HG03439 (cell line): ENCODE measurements around the gene JMJD6.
A peak's percentile ranks its signal among the peaks of the same experiment; 100 is the strongest.
"Not testable (repeated sequence)": the region's sequence is repeated elsewhere in the genome, so short reads cannot be mapped to it uniquely, and the experiment has no call there.

ENCODE experiments used
- ATAC-seq: cut with Tn5 transposase; IDR thresholded peaks from one replicate; pipeline ENCODE4 v1.9.1; 2021; ENCODE audit warnings: mild to moderate bottlenecking, moderate library complexity; ENCODE audit not compliant: unreplicated experiment

JMJD6 gene

GRCh38 chr17:76737082-76737675 is 10.8 kb upstream of the JMJD6 start, which contains the start of gene SRSF2:
SRSF2 (minus strand) TSS chr17:76737331; CDS start chr17:76737160, 171 bp downstream.
- peak; percentile 74 for ATAC-seq

- ATAC-seq: peak; percentile 5
These were observed 10.1 kb upstream of the JMJD6 start for GRCh38 chr17:76736349-76737081.

- ATAC-seq: no peak
These were observed 9.4 kb upstream of the JMJD6 start for GRCh38 chr17:76735586-76736348.

- ATAC-seq: no peak
These were observed 8.6 kb upstream of the JMJD6 start for GRCh38 chr17:76735006-76735405.

- ATAC-seq: no peak
These were observed 7.9 kb upstream of the JMJD6 start for GRCh38 chr17:76734080-76734840.

- no peak for ATAC-seq
These were observed 7.2 kb upstream of the JMJD6 start for GRCh38 chr17:76733618-76733957.

GRCh38 chr17:76732734-76733617 is 6.6 kb upstream of the JMJD6 start:
- ATAC-seq: no peak

GRCh38 chr17:76731800-76732733 is 5.7 kb upstream of the JMJD6 start:
- ATAC-seq: not testable (repeated sequence)

- no peak for ATAC-seq
These were observed 1.5 kb upstream of the JMJD6 start for GRCh38 chr17:76727745-76728456.

- ATAC-seq: peak; percentile 66
These were observed 641 bp upstream of the JMJD6 start, which contains the start of gene METTL23 for GRCh38 chr17:76726776-76727718. METTL23 (plus strand) TSS chr17:76726839; CDS start chr17:76729711, 2,872 bp downstream.

- ATAC-seq: peak; percentile 20
These were observed 701 bp downstream of the JMJD6 start for GRCh38 chr17:76725580-76726230.

- no peak for ATAC-seq
These were observed 2.6 kb downstream of the JMJD6 start for GRCh38 chr17:76723812-76724211.

GRCh38 chr17:76722977-76723376 is 3.4 kb downstream of the JMJD6 start:
- ATAC-seq: not testable (repeated sequence)

- no peak for ATAC-seq
These were observed 4.1 kb downstream of the JMJD6 start for GRCh38 chr17:76722279-76722678.

- ATAC-seq: no peak
These were observed 4.9 kb downstream of the JMJD6 start for GRCh38 chr17:76721463-76721862.

- ATAC-seq: no peak
These were observed 5.5 kb downstream of the JMJD6 start for GRCh38 chr17:76720941-76721340.

- ATAC-seq: no peak
These were observed 6.2 kb downstream of the JMJD6 start for GRCh38 chr17:76720211-76720610.
